HG02938 (cell line): ENCODE measurements around the gene ESYT2.
"Not testable (repeated sequence)": the region's sequence is repeated elsewhere in the genome, so short reads cannot be mapped to it uniquely, and the experiment has no call there.

Experiments
- ATAC-seq: cut with Tn5 transposase; IDR thresholded peaks from one replicate; pipeline ENCODE4 v1.9.1; 2021; ENCODE audit warnings: mild to moderate bottlenecking, moderate library complexity; ENCODE audit not compliant: unreplicated experiment

The ESYT2 gene

GRCh38 chr7:158703679-158704523 is 125.4 kb downstream of the ESYT2 start:
- ATAC-seq = not testable (repeated sequence)

- no peak for ATAC-seq
These were observed 126.4 kb downstream of the ESYT2 start for GRCh38 chr7:158702944-158703343.

DNA sequence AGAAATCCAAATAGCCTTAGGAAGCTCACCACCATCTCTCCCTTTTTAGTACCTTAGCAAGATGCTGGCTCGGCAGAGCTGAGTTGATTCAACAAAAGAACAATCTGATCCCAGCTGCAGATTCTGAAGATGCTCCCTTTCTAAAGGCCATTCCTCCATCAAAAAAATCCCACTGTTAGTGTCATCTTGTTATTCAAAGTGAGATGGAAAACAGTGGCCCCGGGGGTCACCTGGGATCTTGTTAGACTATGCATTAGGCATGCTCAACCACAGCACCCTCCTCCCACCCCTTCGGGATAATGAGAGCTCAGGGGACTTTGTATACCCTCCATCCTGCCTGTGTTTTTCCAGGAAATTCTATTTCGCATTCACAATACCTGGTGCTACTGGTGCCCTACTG is 127.1 kb downstream of the ESYT2 start:
- no peak for ATAC-seq

DNA sequence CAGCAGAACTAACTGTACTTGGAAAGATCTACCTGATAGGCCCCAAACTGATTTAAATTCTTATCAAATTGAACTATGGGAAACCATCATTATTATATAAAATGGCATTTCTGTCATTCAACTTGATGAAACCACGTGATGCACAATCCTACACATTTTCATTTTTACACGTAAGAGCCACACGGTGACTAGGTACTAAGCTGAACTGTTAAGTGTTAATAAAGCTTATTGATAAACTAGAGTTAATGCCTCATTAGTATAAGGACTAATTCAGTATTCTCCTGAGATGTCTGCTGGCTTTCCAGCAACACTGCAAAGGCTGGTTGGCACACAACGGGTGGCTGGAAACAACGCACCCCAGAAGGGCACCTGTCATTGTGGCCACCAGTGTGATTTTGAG is 129.3 kb downstream of the ESYT2 start:
- ATAC-seq = no peak

GRCh38 chr7:158699341-158699740 is 130.0 kb downstream of the ESYT2 start:
- ATAC-seq = no peak

- ATAC-seq = no peak
These were observed 130.6 kb downstream of the ESYT2 start for GRCh38 chr7:158698657-158699195.

DNA sequence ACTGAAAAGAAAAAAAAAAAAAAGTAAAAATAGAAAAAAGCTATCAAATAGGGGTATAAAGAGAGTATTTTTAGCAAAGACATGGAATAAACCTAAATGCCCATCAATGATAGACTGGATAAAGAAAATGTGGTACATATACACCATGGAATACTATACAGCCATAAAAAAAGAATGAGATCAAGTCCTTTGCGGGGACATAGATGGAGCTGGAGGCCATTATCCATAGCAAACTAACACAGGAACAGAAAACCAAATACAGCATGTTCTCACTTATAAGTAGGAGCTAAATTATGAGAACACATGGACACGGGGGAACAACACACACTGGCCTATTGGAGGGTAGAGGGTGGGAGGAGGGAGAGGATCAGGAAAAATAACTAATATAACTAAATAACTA is 131.7 kb downstream of the ESYT2 start:
- not testable (repeated sequence) for ATAC-seq

DNA sequence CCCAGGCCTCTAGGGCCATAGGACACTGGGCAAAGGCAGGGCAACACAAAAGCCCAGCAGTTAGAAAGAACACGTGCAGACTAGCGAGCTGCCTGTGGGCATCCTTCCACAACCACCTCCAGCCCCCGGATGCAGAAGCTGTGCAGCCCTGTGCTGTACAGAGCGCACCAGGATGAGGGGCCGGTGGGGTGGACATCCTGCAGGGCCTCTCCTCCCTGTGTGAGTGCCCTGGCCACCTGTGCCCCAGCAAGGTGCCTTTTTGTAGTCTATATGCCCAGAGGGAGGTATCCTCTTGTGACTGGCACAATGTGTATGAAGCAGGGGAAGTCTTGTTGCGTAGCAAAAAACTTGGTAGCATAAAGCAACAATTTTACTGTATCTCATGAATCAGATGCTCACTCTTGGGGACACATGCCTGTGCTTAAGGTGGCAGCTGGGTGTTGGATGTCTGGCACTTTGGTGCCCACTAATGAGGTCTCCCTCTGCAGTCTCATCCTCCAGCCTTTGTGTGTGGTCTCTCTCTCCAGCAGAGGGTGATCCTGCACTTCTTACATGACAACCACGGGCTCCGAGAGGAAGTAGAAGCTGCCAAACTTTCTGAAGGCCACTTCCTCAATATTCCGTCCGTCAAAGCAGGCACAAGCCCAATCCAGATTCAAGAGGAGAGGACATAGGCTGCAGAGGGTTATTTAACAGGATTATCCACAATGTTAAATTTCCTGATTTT is 133.4 kb downstream of the ESYT2 start:
- peak; percentile 92 for ATAC-seq

DNA sequence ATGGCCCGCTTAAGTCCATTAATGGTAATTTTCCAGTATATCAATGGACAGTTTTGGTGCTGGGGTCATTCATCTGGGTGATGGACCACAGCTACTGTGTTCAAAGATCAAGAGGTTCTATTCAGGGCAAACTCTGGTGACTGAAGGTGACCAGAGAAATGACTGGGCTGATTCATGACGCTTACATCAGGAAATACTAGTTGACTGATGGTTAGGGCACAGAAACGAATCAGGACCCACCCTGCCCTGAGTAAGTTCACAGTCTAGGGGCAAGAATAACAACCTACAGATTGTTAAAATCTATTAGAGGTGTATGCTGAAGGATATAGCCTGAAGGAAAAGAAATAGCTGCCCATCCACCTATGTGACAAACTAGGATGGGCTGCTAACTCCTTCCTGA is 134.3 kb downstream of the ESYT2 start:
- no peak for ATAC-seq

DNA sequence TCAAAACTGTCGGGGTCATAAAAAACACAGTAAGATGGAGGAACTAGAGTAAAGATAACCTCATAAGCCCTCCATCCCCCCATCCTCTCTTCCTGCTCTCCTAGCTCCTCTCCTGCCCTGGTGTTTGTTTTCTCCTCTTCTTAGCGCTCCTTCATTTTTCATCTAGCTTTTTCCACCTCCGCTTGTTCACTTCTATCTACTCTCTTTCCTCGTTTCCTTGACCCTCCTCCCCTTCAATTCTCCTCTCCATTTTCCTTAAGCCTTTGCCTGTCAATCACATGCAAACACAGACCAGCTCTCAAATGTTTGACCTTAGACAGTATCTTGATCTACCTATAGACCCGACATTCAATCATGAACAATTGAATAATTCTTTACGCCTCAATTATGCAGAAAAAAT is 134.7 kb downstream of the ESYT2 start:
- no peak for ATAC-seq

DNA sequence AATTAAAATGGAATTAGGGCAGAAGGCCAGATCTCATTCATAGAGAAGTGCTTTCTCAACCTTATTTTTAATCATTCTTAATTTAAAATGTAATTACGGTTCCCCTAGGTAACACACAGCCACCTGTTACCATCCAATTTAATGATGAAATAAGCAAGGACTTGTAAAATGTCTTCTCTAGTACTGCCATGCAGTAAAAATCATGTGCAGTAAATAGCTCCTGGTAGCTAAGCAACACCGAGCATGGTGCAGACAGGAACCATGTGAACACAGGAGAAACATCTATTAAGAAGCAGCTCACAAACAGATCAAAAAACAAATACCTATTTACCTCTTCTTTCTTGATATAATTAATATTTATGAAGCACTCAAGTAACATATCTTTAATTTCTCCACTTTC is 139.8 kb downstream of the ESYT2 start:
- ATAC-seq = no peak

- ATAC-seq = no peak
These were observed 141.9 kb downstream of the ESYT2 start for GRCh38 chr7:158687406-158687805.

GRCh38 chr7:158685693-158686092 is 143.6 kb downstream of the ESYT2 start:
- no peak for ATAC-seq

DNA sequence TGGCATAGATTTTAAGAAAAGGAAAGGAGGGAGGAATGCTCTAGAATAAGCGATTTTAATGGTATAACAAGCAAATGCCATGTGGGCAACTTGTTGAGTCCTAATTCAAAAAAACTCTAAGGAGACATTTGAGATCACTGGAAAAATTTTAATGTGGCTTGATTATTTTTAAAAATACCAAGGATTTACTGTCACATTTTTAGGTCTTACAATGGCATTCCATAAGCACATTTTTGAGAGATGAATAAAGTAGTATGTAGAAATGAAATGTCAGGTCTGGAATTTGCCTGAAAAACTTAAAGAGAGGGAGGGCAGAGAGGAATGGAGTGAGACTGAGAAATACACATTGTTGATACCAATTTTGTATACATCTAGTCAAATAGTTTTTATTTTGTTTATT is 145.0 kb downstream of the ESYT2 start:
- ATAC-seq = no peak

GRCh38 chr7:158683541-158683940 is 145.8 kb downstream of the ESYT2 start:
- ATAC-seq = no peak

GRCh38 chr7:158682456-158682855 is 146.9 kb downstream of the ESYT2 start:
- ATAC-seq = no peak
